GM12865 (cell line): ENCODE measurements around the gene TICAM1.

Experiments
- DNase-seq: peaks from one replicate; pipeline ENCODE4 v3.0.0; 2010; ENCODE audit warnings: low read depth
- H3K4me3 ChIP-seq: 2 replicates; pipeline ENCODE4 v1.5.1; 2011; ENCODE audit warnings: mild to moderate bottlenecking, low read depth, low read length, control low read depth
- CTCF ChIP-seq: IDR thresholded peaks from 2 replicates; pipeline ENCODE4 v1.5.1; 2011; ENCODE audit warnings: low read length, control low read depth, low read depth, inconsistent platforms; ENCODE audit not compliant: insufficient read depth; ENCODE audit errors: missing control alignments

The TICAM1 gene

GRCh38 chr19:4831304-4831978, at the start of gene TICAM1:
Gene TICAM1 (minus strand): TSS chr19:4831712. CDS start chr19:4818377, 13,335 bp downstream.
- H3K4me3 ChIP-seq = peak within 1 kb of the TSS; percentile 99
- DNase-seq = peak; percentile 86
- TF ChIP-seq CTCF = no peak

- no peak overlapping the region for H3K4me3 ChIP-seq
- no peak for TF ChIP-seq CTCF
- DNase-seq = no peak
These were observed 47.5 kb upstream of the TICAM1 start for GRCh38 chr19:4879041-4879440.

- no peak for DNase-seq
- no peak for TF ChIP-seq CTCF
- H3K4me3 ChIP-seq = no peak overlapping the region
These were observed 47.0 kb upstream of the TICAM1 start for GRCh38 chr19:4878491-4878968.

- no peak overlapping the region for H3K4me3 ChIP-seq
- no peak for DNase-seq
These were observed 46.4 kb upstream of the TICAM1 start for GRCh38 chr19:4877753-4878490.

GRCh38 chr19:4873930-4874329, 42.4 kb upstream of the TICAM1 start:
- no peak overlapping the region for H3K4me3 ChIP-seq
- no peak for TF ChIP-seq CTCF
- no peak for DNase-seq

More at GRCh38 chr19:4877753-4878490, 46.4 kb upstream of the TICAM1 start:
- TF ChIP-seq CTCF = no peak

GRCh38 chr19:4871711-4872110, 40.2 kb upstream of the TICAM1 start:
- H3K4me3 ChIP-seq = no peak overlapping the region
- no peak for DNase-seq
- TF ChIP-seq CTCF = no peak
